ENCODE data around the gene CA7.
"Not testable (repeated sequence)": the region's sequence is repeated elsewhere in the genome, so short reads cannot be mapped to it uniquely, and the experiment has no call there.

The CA7 gene

DNA sequence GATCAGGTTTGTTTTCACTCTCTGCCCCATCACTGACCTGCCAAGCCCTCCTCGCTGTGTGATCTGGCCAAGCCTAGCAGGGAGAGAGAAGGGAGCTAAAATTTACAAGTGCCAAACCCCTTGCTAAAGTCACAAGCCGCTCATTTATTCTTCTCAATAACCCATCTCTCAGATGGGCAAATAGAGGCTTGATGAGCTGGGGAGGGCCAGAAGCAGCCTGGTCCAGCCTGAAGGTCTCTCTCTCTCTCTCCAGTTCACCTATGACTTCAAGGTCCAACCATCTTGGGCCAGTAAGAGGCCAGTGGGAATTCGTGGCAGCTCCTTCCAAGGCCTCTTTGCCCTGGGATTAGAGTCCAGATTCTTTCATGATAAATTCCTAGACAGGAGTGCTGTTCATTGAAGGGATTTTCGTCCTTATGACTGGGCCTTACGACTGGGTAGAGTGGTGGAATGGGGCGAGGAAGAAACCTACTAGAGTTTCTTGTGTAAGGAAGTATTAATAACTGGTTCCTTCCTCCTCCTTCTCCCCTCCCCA is 3.4 kb downstream of the CA7 start:
- DNase-seq: no peak

GRCh38 chr16:66848172-66848571 is 4.0 kb downstream of the CA7 start:
- DNase-seq: no peak

GRCh38 chr16:66849021-66849420 is 4.8 kb downstream of the CA7 start:
- no peak for DNase-seq

DNA sequence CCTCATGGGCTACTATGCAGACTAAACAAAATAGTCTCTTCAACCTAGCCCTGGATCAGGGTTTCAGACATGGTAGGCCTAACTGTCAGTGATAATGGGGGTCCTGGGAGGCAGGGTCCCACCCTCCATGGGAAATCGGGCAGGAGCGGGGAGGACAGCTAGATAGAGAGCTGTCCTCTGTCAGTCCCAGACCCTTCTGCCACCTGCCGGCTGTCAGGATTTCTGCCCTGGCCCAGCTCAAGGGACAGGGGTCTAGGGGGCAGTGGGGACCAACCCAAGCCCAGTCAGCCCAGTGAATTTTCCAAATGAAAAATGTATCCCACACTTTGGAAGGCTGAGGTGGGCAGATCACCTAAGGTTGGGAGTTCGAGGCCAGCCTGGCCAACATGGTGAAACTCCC is 5.3 kb downstream of the CA7 start:
- no peak for DNase-seq

DNA sequence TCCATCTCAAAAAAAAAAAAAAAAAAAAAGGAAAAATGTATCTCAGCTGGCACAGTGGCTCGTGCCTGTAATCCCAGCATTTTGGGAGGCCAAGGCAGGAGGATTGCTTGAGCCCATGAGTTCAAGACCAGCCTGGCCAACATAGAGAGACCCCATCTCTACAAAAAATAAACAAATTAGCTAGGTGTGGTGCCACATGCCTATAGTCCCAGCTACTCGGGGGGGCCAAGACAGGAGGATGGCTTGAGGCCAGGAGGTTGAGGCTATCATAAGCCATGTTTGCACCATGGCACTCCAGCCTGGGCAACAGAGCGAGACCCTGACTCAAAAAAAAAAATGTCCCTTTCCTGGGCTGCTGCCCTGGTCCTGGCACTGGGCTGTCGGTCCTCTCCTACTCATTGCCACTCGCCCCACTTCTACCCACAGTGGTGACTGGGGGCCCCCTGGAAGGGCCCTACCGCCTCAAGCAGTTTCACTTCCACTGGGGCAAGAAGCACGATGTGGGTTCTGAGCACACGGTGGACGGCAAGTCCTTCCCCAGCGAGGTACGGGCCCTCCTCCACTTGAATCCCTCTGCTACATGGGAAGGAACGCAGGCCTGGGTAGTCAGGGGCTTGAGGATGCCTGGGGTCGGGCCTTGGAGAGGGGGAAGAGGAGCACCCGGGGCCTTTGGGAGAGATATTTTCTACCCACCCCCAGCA is 6.1 kb downstream of the CA7 start:
- DNase-seq: no peak

GRCh38 chr16:66851166-66851964 is 7.2 kb downstream of the CA7 start:
- DNase-seq: no peak

DNA sequence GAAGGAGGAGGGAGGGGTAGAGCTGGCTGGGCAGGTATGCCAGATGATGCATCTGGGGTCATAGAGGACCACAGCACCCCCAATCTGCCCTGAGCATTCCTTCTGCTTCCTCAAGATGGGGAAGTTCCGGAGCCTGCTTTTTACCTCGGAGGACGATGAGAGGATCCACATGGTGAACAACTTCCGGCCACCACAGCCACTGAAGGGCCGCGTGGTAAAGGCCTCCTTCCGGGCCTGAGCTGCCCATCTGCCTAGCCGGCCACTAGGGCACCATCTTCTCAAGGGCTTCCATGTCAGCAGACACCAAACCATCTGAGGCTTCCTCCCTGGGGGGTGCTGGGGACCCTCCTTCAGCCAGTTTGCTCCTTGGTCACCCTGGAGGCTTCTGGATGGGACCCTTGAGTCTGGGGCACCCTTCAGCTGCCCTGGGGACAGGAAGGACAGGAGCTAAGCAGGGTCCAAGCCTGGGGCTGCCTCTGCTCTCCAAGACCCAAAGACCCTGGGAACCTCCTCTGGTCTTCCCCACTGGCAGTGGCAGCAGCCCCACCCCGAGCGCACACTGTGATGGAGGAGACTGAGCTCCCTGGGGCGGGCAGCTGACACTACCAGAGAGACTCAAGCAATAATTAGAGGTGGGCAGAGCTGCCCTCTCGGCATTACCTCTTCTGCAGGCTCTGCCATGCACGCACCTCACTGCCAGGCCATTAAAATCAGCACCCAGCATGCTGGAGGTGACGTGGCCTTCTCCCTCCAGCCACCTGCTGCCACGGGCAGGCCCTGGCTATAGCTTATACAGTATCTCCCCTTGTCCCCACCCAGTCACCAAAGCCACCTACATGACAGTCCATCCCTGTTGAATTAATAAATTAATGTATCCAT is 9.3 kb downstream of the CA7 start:
- no peak for DNase-seq

DNA sequence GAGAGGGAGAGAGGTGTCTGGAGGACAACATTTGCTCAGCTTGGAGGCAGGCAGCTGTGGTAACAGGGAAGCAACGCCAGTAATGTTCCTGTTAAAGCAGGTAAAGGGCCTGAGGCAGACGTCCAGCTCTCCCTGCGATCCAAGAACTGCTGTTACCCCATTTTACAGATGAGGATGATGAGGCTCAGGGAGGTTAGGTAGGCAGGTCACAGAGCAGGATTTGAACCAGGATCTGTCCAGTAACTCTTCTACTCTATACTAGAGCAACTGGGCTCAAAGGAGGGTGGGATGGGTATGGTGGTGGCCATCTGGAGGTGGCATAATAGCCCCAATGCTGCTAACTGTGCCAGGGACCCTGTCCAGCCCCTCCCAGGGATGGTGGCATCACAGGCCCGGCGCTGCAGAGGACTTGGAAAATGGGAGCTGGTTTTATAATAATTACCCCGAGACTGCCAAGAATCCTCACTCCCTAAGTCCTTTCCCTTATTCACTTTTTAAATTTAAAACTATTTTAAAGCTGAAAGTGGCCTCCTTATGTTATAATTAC is 12.0 kb downstream of the CA7 start:
- no peak for DNase-seq

- no peak for DNase-seq
Measured at GRCh38 chr16:66856801-66857200, 12.6 kb downstream of the CA7 start.

- no peak for DNase-seq
Measured at GRCh38 chr16:66857437-66857836, 13.2 kb downstream of the CA7 start.

DNA sequence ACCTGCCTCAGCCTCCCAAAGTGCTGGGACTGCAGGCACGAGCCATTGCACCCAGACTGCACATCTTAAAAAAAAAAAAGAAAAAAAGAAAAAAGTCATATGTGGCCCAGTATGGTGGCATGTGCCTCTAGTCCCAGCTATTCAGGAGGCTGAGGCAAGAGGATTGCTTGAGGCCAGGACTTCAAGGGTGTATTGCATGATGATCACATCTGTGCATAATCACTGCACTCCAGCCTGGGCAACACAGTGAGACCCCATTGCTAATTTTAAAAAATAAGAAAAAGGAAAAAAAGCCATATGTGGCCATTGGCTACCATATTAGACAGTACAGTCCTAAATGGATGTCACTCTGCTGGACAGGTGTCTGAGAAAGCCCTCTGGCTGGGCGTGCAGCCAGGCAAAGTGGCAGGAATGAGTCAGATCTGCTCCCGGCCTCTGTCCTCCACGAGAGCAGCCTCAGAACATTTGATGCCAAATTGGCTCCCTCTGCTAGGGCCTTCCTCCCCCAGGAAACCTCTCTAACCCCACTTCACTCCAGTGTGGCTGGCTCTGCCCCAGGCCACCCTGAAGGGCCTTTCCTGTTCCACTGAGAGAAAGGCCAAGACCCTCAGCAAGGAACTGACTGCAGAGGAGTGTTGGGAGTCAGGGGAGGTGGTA is 14.7 kb downstream of the CA7 start:
- DNase-seq: no peak

DNA sequence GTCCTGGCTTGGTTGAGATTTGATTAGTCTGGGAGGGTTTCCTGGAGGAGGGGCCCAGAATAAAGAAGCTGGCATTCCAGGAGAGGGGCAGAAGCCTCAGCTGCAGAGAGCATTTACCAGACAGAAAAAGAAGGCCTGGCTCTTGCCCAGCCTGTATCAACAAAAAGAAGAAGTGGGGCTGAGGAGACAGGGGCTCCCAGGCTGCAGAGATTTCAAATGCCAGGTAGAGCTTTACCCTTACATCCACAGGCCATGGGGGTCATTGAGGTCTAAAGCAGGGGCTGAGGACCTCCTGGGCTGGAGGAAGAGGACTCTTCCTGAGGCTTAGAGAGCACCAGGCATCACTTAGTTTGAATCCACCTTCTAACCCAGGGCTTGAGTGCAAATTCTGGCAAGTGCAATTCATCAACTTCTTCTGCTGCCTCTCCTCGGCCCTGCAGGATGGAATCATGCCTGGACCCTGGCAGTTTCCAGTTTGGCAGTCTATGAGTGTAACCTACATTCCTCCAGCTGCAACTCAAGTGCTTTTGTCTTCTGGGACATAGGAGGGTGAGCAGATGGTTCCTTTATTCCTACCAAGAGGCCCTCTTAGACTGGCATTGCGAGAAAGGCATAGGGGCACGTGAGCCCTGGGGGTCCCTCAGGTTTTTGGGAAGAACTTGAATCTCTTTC is 15.3 kb downstream of the CA7 start:
- no peak for DNase-seq

DNA sequence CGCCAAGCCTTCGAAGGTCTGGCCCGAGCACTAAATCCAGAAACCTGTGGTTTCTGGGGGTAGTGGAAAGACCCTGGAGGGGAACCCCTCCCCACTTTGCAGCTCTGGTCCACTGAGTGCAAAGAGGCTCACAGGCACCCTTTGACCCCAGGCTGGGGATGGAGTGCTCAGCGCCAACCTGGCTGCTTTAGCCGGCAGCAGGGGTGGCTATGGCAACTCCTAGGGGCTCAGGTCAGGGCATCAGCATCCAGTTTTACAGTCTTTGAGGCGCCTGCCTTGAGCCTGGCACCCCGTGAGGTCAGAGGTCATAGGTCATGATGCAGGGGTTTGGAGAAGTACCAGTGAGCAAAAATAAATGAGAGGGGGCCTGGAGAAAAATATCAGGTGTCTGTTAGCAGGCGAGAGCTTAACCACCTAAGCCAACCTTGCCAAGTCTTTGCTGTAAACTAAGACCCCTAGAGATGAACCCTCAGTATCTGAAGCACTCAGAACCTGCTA is 17.9 kb downstream of the CA7 start:
- DNase-seq: no peak

DNA sequence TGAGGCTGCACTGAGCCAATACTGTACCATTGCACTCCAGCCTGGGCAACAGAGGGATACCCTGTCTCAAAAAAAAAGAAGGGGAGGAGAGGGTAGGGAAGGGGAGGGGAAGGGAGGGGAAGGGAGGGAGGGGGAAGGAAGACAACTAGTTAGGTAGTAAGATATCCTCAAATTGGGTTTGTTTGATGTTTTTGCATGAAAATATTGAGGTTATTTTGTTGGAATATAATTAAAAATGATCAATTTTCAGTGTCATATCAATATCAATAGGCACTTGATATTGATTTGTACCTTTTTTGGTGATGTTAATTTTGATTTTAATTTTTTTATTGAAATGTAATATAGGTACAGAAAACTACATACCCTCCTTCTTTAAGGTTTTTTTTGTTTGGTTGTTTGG is 19.5 kb downstream of the CA7 start:
- no peak for DNase-seq

DNA sequence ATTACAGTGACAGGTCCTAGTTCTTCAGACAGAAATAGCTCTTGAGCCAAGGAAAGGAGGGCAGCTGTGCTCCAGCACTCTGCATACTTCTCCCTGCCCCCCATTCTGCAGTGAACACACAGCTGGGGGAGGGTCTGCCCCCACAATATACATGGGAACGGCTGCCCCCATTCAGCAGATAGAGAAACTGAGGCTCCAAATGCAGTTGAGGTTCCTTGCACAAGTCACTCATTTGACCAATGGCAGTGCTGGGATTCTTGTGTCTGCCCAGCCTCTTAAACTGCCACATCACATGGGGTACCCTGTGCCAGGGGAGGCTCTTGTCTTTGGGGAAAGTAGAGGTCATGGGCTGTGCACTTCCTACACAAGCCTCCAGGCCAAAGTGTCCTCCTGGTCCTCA is 25.2 kb downstream of the CA7 start:
- no peak for DNase-seq

DNA sequence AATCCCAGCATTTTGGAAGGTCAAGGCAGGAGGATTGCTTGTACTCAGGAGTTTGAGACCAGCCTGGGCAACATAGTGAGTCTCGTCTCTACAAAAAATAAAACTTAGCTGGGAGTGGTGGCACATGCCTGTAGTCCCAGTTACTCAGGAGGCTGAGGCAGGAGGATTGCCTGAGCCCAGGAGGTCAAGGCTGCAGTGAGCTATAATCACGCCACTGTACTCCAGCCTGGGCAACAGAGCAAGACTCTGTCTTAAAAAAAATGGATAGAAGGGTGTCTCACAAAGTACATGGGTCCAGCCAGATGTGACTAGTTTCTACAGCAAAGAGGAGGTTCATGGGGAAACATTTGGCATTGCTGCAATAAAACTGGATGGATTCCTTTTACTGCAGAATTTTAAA is 27.1 kb downstream of the CA7 start:
- not testable (repeated sequence) for DNase-seq

- DNase-seq: no peak
Measured at GRCh38 chr16:66871840-66872239, 27.6 kb downstream of the CA7 start.

GRCh38 chr16:66872559-66872942 is 28.3 kb downstream of the CA7 start:
- no peak for DNase-seq

GRCh38 chr16:66872943-66873684 is 28.9 kb downstream of the CA7 start:
- DNase-seq: peak; percentile 90

DNA sequence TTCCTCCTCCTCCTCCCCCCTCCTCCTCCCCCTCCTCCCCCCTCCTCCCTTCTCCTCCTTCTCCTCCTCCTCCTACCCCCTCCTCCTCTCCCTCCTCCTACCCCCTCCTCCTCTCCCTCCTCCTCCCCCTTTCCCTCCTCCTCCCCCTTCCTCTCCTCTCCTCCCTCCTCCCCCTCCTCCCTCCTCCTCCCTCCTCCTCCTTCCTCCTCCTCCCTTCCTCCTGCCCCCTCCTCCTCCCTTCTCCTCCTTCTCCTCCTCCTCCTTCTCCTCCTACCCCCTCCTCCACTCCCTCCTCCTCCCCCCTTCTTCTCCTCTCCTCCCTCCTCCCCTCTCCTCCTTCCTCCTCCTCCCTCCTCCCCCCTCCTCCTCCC is 29.5 kb downstream of the CA7 start:
- no peak for DNase-seq
